ENCODE results near the gene TNFSF15.

- TF ChIP-seq, protein P1, sequence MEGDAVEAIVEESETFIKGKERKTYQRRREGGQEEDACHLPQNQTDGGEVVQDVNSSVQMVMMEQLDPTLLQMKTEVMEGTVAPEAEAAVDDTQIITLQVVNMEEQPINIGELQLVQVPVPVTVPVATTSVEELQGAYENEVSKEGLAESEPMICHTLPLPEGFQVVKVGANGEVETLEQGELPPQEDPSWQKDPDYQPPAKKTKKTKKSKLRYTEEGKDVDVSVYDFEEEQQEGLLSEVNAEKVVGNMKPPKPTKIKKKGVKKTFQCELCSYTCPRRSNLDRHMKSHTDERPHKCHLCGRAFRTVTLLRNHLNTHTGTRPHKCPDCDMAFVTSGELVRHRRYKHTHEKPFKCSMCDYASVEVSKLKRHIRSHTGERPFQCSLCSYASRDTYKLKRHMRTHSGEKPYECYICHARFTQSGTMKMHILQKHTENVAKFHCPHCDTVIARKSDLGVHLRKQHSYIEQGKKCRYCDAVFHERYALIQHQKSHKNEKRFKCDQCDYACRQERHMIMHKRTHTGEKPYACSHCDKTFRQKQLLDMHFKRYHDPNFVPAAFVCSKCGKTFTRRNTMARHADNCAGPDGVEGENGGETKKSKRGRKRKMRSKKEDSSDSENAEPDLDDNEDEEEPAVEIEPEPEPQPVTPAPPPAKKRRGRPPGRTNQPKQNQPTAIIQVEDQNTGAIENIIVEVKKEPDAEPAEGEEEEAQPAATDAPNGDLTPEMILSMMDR (conservative IDR thresholded peaks at IDR 0.05; ENCODE audit: low read depth in 2 of 2), result no peak
- TF ChIP-seq ZNF331 (CRISPR knock-in tag; IDR thresholded peaks at IDR 0.05; ENCODE audit: low read depth) (no peak), EZH2 (IDR thresholded peaks at IDR 0.05; ENCODE audit: low read depth, unreplicated experiment) (no peak), POLR2AphosphoS5 (IDR thresholded peaks at IDR 0.05; ENCODE audit: low read depth) (no peak), REST (IDR thresholded peaks at IDR 0.05; ENCODE audit: unreplicated experiment) (no peak), EZH2phosphoT487 (IDR thresholded peaks at IDR 0.05; ENCODE audit: unreplicated experiment) (no peak), JUNB (IDR thresholded peaks at IDR 0.05; ENCODE audit: unreplicated experiment) (no peak), CREB1 (CRISPR knock-in tag; IDR thresholded peaks at IDR 0.05; ENCODE audit: low read depth) (no peak), ZNF114 (CRISPR knock-in tag; IDR thresholded peaks at IDR 0.05) (no peak)
- TF ChIP-seq, protein P2, sequence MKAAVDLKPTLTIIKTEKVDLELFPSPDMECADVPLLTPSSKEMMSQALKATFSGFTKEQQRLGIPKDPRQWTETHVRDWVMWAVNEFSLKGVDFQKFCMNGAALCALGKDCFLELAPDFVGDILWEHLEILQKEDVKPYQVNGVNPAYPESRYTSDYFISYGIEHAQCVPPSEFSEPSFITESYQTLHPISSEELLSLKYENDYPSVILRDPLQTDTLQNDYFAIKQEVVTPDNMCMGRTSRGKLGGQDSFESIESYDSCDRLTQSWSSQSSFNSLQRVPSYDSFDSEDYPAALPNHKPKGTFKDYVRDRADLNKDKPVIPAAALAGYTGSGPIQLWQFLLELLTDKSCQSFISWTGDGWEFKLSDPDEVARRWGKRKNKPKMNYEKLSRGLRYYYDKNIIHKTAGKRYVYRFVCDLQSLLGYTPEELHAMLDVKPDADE (IDR thresholded peaks at IDR 0.05), result no peak
Measured at GRCh38 chr9:114763220-114763619, 42.6 kb downstream of the TNFSF15 start.

Measured in GM23338 (cell line).